Measurements from ENCODE around the gene BCAS3. TPM values are rescaled to one million over a fixed set of nuclear protein-coding genes. Genes with fewer than 3 reads are reported as not detected.

The BCAS3 gene
- polyA plus RNA-seq, 3 donors = 10.3 to 19.1 (median 14.7) TPM

- Mint-ChIP-seq H3K27me3 (ENCODE audit: low read depth in 3 of 3) (peaks cover 1 to 3% (median 3%) of the 10 kb centered on the region in 3 donors), H3K9me3 (no peaks in the 10 kb centered on the region), H3K27ac (peak overlapping the region in 1 of 7 donors; percentile 38), H3K4me3 (no peak overlapping the region), H3K4me1 (peaks cover 17% of the 10 kb centered on the region), H3K36me3 (peaks cover 0 to 2% of the 10 kb centered on the region in 2 donors)
- H3K9ac ChIP-seq (ENCODE audit: insufficient read depth, low read length, poor library complexity, severe bottlenecking) = no peak overlapping the region
- no peaks in the 10 kb centered on the region for H3K27me3 ChIP-seq (ENCODE audit: control insufficient read depth in 2 of 2, insufficient read depth in 2 of 2, low read length in 2 of 2)
- intact Hi-C loops (cut with micrococcal nuclease) = no loop called here
- TF ChIP-seq CTCF (IDR thresholded peaks at IDR 0.05) = no peak
- H3K79me2 ChIP-seq (ENCODE audit: insufficient read depth, low read length) = no peaks in the 10 kb centered on the region
- no peak overlapping the region for H3K4me2 ChIP-seq (replicated peaks; ENCODE audit: extremely low read depth, low read length, poor library complexity, severe bottlenecking)
- no peak overlapping the region for H3K27ac ChIP-seq (ENCODE audit: low read depth in 1 of 2, low read length in 2 of 2)
- H3K9me3 ChIP-seq (replicated peaks in 1 of 2; ENCODE audit: control insufficient read depth in 1 of 2, insufficient read depth in 1 of 2, low read length in 2 of 2) = no peaks in the 10 kb centered on the region
- H3K4me3 ChIP-seq (replicated peaks in 1 of 3; ENCODE audit: low read depth in 2 of 3, low read length in 3 of 3) = no peak overlapping the region
- 93% methylated on average over 8 of the region's 10 CpGs for WGBS (ENCODE audit: insufficient coverage)
- H3K4me1 ChIP-seq (ENCODE audit: control insufficient read depth in 1 of 2, insufficient read depth in 2 of 2, low read length in 2 of 2) = peaks cover 15 to 18% of the 10 kb centered on the region in 2 donors
- DNase-seq = no peak
- H4K20me1 ChIP-seq (ENCODE audit: insufficient read depth, low read length) = no peaks in the 10 kb centered on the region
- H3K36me3 ChIP-seq (replicated peaks in 1 of 2; ENCODE audit: control insufficient read depth in 1 of 2, insufficient read depth in 2 of 2, low read length in 2 of 2) = no peaks in the 10 kb centered on the region
- no peak overlapping the region for H2AFZ ChIP-seq (ENCODE audit: insufficient read depth, low read depth, low read length, poor library complexity, severe bottlenecking)
Measured at GRCh38 chr17:61369751-61370150, 692.1 kb downstream of the BCAS3 start.

- no peaks in the 10 kb centered on the region for H3K79me2 ChIP-seq (ENCODE audit: insufficient read depth, low read length)
- no peak overlapping the region for H3K4me3 ChIP-seq (replicated peaks in 1 of 3; ENCODE audit: low read depth in 2 of 3, low read length in 3 of 3)
- no peak overlapping the region for H2AFZ ChIP-seq (ENCODE audit: insufficient read depth, low read depth, low read length, poor library complexity, severe bottlenecking)
- no peak for TF ChIP-seq CTCF (IDR thresholded peaks at IDR 0.05)
- no peak overlapping the region for H3K27ac ChIP-seq (ENCODE audit: low read depth in 1 of 2, low read length in 2 of 2)
- H3K36me3 ChIP-seq (replicated peaks in 1 of 2; ENCODE audit: control insufficient read depth in 1 of 2, insufficient read depth in 2 of 2, low read length in 2 of 2) = no peaks in the 10 kb centered on the region
- H3K27me3 Mint-ChIP-seq (ENCODE audit: low read depth in 3 of 3) = peaks cover 1 to 3% (median 3%) of the 10 kb centered on the region in 3 donors
- peaks cover 22% of the 10 kb centered on the region for H3K4me1 Mint-ChIP-seq
- no CpG with 5 or more reads among the region's 1 CpG for WGBS (ENCODE audit: insufficient coverage)
- DNase-seq = no peak
- H4K20me1 ChIP-seq (ENCODE audit: insufficient read depth, low read length) = no peaks in the 10 kb centered on the region
- H3K9me3 ChIP-seq (replicated peaks in 1 of 2; ENCODE audit: control insufficient read depth in 1 of 2, insufficient read depth in 1 of 2, low read length in 2 of 2) = no peaks in the 10 kb centered on the region
- H3K4me3 Mint-ChIP-seq = no peak overlapping the region
- H3K9me3 Mint-ChIP-seq = no peaks in the 10 kb centered on the region
- H3K27me3 ChIP-seq (ENCODE audit: control insufficient read depth in 2 of 2, insufficient read depth in 2 of 2, low read length in 2 of 2) = no peaks in the 10 kb centered on the region
- intact Hi-C loops (cut with micrococcal nuclease) = no loop called here
- H3K36me3 Mint-ChIP-seq = peaks cover 0 to 2% of the 10 kb centered on the region in 2 donors
- H3K4me1 ChIP-seq (ENCODE audit: control insufficient read depth in 1 of 2, insufficient read depth in 2 of 2, low read length in 2 of 2) = peaks cover 16 to 23% of the 10 kb centered on the region in 2 donors
- no peak overlapping the region for H3K9ac ChIP-seq (ENCODE audit: insufficient read depth, low read length, poor library complexity, severe bottlenecking)
- no peak overlapping the region for H3K4me2 ChIP-seq (replicated peaks; ENCODE audit: extremely low read depth, low read length, poor library complexity, severe bottlenecking)
- no peak overlapping the region for H3K27ac Mint-ChIP-seq
Measured at GRCh38 chr17:61371179-61371578, 693.5 kb downstream of the BCAS3 start.

Data from CD14-positive monocyte (primary cell).